Activated T-cell treated with anti-CD3 and anti-CD28 coated beads, Interleukin-2, amount 50 U/mL, for 48 hours (primary cell): ENCODE data around the gene RBL2.
A peak's percentile ranks its signal among the peaks of the same experiment; 100 is the strongest.

ENCODE experiments used
- DNase-seq, 2 experiments: peaks; one replicate each; pipeline ENCODE4 v3.0.0-alpha.2; 2020

RBL2 gene

DNA sequence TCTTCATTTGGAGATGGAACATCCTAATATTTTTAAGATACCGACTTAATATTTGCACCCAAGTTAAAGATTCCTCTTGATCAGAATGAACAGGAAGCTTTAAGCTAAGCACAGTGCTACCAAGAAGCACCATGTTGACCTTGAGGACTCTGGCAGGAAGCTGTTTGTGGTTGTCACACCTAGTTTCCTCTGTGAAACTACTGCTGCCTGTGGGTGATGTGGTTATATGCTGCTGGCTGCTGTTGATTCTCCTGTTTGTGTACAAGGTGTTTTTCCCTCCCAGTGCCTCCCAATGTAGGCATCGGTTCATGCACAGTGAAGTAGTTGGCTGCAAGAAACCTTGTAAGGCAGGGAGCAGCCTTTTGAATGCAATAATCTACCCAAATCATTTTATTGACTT is 23.4 kb downstream of the RBL2 start:
- peak; percentile 51 to 68 for DNase-seq

DNA sequence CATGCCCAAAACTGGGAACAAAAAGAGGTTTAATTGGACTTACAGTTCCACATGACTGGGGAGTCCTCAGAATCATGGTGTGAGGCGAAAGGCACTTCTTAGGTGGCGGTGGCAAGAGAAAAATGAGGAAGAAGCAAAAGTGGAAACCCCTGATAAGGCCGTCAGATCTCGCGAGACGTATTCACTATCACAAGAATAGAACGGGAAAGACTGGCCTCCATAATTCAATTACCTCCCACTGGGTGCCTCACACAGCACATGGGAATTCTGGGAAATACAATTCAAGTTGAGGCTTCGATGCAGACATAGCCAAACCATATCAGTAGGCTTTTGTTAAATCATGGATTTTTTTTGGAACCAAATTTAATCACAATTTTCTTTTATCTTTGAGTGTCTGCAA is 24.4 kb downstream of the RBL2 start:
- DNase-seq: no peak

DNA sequence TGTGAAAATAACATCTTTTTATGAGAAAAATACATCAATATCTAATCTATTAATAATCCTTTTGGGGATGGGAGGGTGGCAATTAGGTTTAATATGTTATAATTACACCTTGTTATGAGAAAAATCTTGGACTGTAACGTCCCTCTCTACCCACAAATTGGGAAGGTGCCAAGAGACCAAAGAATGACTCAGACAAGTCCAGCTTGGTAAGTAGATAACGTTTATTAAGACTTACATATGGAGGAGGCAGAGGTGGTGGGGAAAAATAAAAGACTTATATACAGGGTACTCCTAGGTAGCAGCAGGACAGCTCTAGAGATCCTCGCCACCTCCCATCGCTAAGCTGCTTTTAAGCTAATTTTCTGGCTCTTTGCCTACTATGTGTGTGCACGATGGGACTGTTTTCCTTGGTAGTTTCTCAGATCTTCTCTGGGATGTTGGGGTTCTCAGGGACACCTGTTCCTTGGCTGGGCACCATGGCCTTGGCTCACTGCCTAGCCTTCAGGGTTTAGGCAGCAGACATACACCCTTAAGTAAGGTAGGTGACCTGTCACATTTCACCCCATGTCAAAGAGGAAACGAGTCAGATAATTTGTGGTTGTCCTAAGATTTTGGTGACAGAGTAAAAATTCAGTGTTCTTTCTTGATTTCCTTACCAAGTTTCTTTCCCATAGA is 31.5 kb downstream of the RBL2 start:
- no peak for DNase-seq

DNA sequence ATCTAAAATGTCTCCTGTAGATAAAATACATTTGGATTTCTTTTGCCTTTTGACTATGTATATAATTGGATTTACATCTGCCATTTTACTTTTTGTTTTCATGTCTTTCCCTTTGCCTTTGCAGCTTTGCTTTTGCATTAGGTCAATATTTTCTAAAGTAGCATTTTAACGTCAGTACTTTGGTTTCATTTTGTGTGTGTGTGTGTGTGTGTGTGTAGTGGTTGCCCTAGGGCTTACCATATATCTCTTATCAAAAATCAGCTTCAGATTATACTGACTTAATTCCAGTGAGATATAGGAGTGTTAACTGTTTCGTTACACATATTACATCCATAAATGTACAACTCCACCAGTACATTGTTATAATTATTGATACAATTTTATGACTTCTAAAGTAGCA is 42.6 kb downstream of the RBL2 start:
- no peak for DNase-seq

DNA sequence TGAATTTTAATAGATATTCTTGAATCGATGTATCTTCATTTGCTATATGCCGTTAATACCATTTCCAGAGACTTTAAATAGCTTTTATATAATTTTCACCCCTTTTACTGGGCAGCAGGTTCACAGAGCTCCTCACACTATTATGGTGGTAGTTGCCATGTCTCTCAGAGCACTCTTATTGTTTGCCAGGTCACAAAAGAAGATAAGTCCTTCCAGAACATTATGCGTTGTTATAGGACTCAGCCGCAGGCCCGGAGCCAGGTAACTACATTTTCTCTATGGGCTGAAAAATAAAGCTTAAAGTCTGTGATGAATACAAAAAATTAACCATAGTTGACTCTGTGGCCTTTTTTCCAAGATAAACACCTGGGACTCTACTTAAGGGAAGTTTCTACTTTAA is 44.7 kb downstream of the RBL2 start:
- no peak for DNase-seq

DNA sequence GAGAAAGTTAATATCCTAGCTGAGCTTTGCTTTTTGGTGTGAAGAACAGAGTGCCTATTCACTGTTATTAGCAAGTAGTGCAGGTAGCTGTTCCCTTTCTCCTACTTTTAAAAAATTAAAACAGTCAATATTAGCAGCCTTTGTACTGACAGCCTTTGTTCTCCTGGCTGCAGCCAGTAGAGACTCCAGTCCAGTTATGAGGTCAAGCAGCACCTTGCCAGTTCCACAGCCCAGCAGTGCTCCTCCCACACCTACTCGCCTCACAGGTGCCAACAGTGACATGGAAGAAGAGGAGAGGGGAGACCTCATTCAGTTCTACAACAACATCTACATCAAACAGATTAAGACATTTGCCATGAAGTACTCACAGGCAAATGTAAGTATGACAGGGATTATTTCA is 46.1 kb downstream of the RBL2 start:
- DNase-seq: no peak

DNA sequence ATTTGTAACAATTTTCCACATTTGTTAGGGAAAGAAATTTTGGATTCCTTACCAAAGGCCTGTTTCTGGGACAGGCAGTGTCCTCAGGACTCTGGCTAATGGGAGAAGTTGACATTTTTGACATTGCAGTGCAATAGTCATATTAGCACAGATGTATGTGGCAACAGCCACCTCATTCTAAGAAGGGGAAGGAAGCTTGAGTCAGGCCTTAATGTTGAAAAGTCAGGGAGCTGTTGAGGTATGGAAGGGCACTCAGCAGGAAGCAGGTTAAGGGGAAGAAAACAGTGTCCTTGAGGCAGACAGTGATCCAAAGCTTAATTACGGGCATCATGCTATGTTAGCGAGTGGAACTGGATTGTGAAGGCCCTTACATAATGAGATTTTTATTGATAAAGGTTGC is 47.9 kb downstream of the RBL2 start:
- no peak for DNase-seq

DNA sequence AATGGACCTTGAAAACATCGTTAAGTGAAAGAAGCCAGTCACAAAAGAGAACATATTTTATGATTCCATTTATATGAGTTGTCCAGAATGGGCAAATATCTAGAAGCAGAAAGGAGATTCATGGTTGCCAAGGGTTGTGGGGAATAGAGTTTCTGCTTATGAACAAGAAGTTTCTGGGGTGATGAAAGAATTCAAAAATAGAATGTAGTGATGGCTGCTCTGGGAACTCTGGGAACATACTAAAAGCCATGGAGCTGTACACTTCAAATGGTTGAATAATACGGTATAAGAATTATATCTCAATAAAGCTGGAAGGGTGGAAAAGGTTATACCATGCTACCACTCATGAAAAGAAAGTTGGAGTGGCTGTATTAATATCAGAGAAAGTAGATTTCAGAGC is 50.3 kb downstream of the RBL2 start:
- DNase-seq: no peak

DNA sequence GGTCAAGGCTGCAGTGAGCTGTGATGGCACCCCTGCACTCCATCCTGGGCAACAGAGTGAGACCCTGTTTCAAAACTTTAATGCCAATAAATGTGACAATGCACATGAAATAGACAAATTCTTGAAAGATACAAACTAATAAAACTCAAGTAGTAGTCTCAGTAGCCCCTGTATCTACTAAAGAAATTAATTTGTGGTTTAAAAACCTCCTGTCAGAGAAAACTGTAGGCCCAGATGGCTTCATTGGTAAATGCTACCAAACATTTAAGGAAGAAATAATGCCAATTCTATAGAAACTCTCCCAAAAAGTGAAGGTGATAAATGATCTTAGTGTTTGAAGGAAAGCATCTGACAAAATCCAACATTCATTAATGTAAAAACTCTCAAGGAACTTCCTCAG is 52.0 kb downstream of the RBL2 start:
- no peak for DNase-seq

DNA sequence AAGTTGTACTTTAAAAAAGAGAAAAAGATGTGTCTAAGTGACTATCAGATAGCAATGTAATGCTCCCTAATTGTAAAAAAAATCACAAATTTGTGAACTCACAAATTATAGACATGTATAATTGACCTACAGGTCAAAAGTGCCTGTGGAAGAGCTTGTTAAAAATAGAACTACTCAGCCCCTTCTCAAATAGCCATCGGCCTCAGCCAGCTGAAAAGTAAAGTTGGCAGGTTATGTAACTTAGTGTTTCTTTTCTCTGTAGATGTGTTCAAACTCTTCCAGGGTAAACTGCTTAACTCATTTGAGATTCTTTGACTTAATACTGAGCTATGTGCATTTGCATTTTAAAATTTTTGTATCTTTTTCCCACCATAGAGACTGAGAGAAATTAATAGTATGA is 55.5 kb downstream of the RBL2 start:
- no peak for DNase-seq

DNA sequence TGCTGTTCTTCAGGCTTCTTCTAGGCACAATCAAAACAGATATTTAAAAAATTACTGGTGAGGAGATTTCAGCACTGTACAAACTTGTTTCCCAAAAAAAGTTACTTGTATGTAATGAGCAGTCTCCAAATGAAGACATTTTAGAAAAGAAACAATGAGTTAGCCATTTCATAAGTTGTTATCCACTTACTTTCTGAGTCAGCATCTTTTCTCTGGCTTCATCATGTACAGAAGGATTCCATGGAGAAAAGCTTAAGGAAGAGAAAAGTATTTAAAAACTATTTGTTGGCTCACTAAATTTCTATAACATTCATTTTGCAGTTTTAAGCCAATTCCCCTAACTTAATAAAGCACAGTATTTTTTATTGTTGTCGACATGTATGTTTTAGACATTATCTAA is 58.2 kb downstream of the RBL2 start:
- no peak for DNase-seq

DNA sequence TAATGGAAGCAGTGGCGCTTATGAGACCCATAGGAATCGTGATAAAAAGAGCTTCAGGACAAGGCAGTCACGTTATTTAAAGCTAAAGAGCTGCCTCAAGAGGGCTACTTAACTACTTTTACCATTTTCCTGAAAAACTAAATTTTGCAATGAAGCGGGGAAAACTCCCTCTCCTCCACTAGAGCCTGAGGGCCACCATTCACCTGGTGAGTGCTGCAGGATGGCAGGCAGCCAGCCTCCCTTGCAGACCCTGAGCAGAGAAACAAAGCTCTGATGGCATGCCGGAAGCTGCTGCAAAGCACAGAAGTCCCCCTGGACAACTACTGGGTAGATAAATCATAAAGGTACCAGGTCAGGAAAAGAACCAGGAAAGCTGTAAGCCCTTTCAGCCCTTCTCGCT is 60.4 kb downstream of the RBL2 start:
- DNase-seq: no peak

DNA sequence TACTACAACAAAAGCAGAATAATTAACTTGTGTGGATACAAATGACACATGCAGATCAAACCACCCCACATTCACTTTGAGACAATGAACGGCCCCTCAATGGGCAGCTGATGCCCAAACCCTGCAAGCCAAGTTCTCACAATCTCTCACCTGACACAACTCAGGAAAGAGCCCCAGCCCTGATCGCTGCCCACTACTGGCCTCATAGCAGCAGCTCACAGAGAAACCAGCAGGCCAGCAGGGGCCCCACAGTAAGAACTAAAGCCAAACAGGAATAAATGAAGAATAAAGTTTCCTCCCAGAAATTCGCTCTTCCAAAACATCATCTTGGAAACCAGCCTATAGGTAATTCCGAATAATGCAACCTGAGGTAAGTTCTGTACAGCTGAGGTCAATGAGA is 61.1 kb downstream of the RBL2 start:
- no peak for DNase-seq

DNA sequence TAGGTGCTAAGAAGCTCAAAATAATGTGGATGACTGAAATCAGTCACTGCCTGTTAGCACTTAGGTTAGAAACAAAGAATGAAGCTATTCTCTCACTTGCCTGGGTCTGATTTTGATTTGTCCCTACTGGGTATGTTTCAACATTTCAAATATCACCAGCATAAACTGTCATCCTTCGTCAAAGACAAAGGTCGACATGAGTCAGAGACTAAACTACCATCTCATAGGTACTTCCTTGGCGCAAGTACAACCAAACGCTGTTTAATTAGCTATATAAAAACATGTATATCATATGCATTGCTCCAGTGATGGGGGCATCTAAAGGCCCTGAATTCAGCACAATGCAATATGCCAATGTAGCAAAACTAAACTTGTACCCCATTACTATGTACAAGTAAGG is 64.7 kb downstream of the RBL2 start:
- no peak for DNase-seq

DNA sequence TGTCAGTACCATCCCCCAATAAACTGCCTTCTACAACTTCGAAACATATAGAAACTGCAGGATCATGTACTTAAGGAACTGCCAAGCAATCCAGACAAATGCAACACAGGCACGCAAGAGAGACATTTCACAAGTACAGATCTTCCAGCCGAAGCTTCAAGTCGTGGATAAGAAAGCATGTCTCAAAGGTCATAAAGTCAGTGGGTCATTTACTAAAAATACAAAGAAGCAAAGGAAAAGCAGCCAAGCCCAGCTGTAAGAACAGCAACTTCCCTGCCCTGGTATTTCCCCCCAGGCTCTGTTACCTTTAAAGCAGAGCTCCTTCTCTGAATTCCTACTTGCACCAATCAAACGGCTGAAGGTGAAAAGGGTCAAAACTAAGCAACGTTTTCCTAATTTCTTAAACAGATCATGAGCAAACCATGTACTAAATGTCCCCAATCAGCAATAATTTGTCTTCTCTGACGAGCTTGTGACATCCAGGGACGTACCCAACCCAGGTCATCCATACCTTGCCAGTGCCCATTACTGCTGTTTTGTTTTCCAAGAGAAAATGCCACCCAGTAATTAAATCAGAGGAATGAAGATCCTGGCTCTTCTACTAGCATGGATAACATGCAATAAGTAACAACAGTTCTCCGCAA is 67.1 kb downstream of the RBL2 start:
- no peak for DNase-seq

DNA sequence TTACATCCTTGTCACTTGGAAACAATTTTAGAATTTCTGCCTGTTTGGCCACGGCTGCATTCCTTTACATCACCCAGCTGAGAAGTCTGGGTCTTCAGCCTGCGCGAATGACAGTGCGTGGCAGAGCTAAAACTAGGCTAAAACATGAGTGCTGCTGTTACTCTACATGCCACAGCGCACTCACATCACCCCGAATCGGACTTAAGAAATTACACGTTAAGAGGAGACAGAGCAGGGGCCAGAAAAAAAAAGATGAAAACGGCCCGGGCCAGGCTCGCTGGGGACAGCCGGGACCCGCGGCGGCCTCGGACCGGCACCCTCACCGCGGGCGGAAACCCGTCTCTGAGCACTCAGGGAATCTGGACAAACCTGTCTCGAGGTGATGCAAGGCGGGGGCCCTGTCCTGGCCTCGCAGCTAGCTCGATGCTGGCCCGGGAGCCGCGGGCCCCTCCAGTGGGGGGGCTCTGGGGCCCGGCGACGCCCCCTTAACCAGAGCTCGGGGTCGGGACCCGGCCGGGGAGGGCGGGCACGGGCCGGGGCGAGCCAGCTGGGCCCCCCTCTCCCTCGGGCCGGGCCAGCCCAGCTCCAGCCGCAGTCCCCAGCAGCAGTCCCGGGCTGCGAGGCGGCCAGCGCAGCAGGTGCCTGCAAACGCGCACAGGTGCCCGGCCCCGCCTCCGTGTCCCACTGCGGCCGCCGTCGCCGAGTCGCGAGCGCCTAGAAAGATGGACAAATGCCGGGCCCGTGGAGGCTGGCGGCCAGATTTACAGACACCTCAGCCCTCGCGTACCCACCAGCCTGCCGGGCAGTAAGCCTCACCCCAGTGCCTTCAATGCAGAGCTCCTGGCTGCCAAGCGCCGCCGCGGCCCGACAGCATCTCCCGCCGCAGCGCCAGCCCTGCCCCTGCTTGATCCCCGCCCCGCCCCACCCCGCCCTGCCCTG is 68.3 kb downstream of the RBL2 start, which contains the start of gene AKTIP:
Gene AKTIP (minus strand): TSS at position 879 of the 939 bp plus-strand sequence. CDS start 2,950 bp downstream, outside the sequence.
- DNase-seq: peak; percentile 56 to 58

DNA sequence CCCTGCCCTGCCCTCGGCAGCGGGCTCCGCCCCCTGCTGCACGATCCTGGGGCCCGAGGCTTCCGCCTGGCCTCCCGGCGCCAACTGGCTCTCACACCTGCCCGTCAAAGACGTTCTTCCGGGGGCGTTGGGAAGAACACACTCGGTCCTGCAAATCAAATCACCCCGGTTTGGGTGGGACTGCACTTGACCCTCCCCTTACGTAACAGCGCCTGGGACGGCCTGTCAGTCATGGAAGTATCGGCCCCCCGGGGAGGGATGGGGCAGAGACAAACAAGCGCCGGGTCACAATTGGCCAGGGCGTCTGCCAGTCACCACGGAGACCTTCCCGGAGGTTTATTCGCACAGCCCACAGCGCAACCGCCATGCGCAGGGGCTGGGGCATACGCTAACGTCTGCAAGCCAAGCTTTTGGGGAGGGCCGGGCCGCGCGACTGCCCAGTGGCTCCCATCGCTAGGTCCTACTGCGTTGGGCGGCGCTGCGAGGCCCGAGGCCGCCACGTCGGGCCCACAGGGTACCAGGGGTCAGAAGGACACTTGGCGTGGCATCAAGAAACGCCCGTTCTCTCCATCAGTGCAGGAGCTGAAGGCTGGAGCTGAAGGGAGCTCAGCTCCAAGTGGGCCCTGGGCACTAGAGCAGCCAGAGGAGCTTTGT is 69.1 kb downstream of the RBL2 start:
- DNase-seq: peak; percentile 98 to 99

DNA sequence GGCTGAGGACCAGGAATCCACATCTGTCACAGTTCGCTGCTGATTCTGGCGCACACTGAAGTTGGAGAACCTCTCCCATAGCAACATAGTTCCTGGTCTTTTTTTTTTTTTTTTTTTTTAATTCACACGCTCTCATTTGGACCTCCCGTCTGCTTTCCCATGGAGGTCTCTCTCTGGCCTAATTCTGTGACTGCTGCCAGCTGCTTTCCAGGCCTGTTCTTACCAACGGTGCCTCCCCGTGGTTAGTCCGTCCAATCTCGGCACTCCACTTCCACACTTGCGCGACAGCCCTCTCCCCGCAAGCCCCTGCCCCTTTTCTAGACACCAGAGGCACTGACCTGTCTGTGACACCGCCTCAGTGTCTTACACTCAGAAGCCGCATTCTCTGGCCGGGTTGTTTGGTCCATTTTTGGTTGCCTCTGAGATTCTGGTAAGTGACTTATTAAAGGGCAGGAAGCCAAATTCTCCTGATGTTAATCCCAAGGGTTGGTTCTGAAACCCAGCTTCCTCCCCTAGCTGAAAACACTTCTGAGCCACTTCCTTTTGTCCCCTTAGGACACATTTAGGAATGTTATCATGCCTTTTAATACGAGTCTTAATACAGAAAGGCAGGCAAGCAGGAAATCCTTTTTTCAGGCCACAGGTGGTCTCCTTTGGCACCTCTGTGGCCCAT is 69.9 kb downstream of the RBL2 start:
- DNase-seq: peak; percentile 53 to 57

DNA sequence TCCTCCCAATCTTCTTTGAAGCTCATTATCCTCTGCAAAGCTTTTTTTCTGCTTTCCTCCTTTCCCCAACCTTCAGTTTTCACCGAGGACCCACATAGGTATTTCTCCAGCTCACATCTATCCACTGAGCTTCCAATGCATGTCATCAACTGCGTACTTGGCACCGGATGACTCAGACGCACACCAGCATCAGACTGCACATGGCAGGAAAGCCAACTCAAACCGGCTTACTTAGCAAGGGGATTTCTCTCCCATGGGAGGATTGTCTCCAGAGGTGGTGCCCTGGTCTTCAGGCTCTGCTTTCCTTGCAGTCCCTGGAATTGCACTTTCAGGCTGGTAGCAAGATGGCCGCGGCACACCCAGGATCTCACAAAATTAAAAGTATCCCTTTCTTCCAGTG is 70.4 kb downstream of the RBL2 start:
- DNase-seq: peak; percentile 42 to 49

DNA sequence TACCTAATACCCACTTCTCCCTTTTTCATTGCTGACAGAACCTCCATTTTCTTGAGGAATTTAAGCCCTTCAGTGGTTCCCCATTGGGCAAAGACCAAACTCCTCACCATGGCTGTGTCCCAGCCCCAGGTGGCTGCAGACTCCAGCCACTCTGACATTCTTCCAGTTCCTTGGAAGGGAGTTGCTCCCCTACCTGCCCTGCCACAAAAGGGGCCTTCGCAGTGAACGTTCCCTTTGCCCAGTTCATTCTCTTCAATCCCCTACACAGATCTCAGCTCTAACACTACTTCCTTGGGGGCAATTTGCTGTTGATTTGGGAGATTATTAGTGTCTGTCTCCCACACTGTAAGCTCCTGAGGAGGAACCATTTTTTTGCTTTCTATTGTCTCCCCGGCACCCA is 72.0 kb downstream of the RBL2 start:
- DNase-seq: no peak

DNA sequence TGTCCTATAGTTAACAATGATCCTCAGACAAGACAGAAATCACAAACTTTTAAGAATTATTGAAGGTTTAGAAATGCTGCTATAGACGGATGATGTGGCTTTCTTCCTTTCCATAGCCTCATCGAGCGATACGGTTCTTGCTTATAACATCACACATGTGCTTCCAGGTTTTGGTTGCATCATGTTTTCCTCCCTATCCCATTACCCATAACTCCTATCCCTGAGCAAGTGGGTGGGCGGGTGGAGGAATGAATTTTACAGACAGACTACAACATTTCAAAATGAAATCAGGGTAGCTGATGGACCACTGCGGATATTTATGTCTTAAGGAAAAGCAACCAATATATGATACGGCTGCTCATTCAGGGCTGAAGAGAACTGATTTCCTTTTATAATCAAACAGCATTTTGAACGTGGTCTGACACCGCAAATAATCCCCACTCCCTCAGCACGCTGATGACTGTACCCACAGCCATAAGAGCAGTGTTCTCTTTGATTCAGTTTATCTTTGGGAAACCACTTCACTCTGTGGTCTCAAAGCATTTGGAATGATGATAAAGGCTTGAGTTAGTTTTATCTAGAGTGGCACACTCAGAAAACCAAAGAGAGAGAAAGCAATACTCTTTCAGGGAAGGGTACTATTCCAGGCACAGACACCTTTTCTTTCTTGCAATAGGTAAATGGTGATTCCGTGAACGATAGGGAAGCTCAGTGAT is 73.4 kb downstream of the RBL2 start:
- no peak for DNase-seq
